ENCODE results near the gene MICALL2. TPM values are rescaled to one million over a fixed set of nuclear protein-coding genes. Genes with fewer than 3 reads are reported as not detected.
"Not testable (repeated sequence)": the region's sequence is repeated elsewhere in the genome, so short reads cannot be mapped to it uniquely, and the experiment has no call there.

The MICALL2 gene
- polyA plus RNA-seq, 2 of the 4 experiments (the other 2 are of a cell fraction) = 6.1 to 20.6 TPM

DNA sequence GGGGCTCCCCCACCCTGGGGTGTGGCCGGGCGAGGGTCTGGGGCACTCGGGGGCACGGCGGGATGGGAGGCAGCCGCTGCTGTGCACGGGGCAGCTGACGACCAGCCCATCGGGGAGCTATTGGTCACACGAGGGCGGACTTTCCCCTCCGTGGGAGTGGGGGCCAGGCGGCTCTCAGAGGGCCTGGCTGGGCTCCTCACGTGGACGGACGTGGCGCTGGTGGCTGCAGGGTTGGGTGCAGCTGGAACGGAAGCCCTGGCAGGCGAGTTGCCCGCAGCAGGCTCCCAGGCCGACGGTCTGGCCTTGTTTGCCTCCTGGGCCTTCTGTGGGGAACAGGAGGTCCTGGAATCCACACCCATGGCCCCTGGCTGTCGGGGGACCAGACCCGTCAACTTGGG is 14.3 kb downstream of the MICALL2 start (continued):
- TF ChIP-seq HES2 (IDR thresholded peaks at IDR 0.05) = no peak
- TF ChIP-seq, protein P1, sequence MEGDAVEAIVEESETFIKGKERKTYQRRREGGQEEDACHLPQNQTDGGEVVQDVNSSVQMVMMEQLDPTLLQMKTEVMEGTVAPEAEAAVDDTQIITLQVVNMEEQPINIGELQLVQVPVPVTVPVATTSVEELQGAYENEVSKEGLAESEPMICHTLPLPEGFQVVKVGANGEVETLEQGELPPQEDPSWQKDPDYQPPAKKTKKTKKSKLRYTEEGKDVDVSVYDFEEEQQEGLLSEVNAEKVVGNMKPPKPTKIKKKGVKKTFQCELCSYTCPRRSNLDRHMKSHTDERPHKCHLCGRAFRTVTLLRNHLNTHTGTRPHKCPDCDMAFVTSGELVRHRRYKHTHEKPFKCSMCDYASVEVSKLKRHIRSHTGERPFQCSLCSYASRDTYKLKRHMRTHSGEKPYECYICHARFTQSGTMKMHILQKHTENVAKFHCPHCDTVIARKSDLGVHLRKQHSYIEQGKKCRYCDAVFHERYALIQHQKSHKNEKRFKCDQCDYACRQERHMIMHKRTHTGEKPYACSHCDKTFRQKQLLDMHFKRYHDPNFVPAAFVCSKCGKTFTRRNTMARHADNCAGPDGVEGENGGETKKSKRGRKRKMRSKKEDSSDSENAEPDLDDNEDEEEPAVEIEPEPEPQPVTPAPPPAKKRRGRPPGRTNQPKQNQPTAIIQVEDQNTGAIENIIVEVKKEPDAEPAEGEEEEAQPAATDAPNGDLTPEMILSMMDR (IDR thresholded peaks at IDR 0.05) = no peak
- no peak for TF ChIP-seq HEYL (CRISPR knock-in tag; IDR thresholded peaks at IDR 0.05)

GRCh38 chr7:1444214-1444924 is 14.9 kb downstream of the MICALL2 start:
- ChIA-PET CTCF (interaction anchor here (0.6 to 4.2 kb wide), 5 partner anchors 11 to 37 kb away, joined by 3 to 35 read pairs (median 4); no protein-coding TSS in a partner anchor), POLR2A (no interaction called here)
- H3K4me2 ChIP-seq = no peak overlapping the region
- no peak overlapping the region for H3K4me3 ChIP-seq
- TF ChIP-seq EHMT2 (IDR thresholded peaks at IDR 0.05; ENCODE audit: low read depth) (no peak), GATA3 (IDR thresholded peaks at IDR 0.05; ENCODE audit: borderline replicate concordance) (no peak), NPAS2 (CRISPR knock-in tag; IDR thresholded peaks at IDR 0.05; ENCODE audit: borderline replicate concordance) (no peak), ZNF302 (CRISPR knock-in tag; IDR thresholded peaks at IDR 0.05) (no peak), HOXB5 (CRISPR knock-in tag; IDR thresholded peaks at IDR 0.05) (no peak), ZFP36 (IDR thresholded peaks at IDR 0.05; ENCODE audit: borderline replicate concordance, partially characterized antibody) (no peak), FOXS1 (CRISPR knock-in tag; IDR thresholded peaks at IDR 0.05) (no peak), PHF8 (IDR thresholded peaks at IDR 0.05; ENCODE audit: borderline replicate concordance, low read depth) (no peak), CEBPB (IDR thresholded peaks at IDR 0.05) (no peak), MYC (IDR thresholded peaks at IDR 0.05; ENCODE audit: borderline replicate concordance, low read length) (no peak), HDAC2 (IDR thresholded peaks at IDR 0.05) (no peak), HEYL (CRISPR knock-in tag; IDR thresholded peaks at IDR 0.05) (no peak), ESRRA (IDR thresholded peaks at IDR 0.05; ENCODE audit: borderline replicate concordance, low read length) (no peak), ZC3H11A (IDR thresholded peaks at IDR 0.05) (no peak), RCOR1 (IDR thresholded peaks at IDR 0.05; ENCODE audit: low read depth, low read length) (no peak), KDM5A (IDR thresholded peaks at IDR 0.05) (no peak)
- TF ChIP-seq, protein P2, sequence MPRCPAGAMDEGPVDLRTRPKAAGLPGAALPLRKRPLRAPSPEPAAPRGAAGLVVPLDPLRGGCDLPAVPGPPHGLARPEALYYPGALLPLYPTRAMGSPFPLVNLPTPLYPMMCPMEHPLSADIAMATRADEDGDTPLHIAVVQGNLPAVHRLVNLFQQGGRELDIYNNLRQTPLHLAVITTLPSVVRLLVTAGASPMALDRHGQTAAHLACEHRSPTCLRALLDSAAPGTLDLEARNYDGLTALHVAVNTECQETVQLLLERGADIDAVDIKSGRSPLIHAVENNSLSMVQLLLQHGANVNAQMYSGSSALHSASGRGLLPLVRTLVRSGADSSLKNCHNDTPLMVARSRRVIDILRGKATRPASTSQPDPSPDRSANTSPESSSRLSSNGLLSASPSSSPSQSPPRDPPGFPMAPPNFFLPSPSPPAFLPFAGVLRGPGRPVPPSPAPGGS (IDR thresholded peaks at IDR 0.05) = no peak
- TF ChIP-seq, protein P3, sequence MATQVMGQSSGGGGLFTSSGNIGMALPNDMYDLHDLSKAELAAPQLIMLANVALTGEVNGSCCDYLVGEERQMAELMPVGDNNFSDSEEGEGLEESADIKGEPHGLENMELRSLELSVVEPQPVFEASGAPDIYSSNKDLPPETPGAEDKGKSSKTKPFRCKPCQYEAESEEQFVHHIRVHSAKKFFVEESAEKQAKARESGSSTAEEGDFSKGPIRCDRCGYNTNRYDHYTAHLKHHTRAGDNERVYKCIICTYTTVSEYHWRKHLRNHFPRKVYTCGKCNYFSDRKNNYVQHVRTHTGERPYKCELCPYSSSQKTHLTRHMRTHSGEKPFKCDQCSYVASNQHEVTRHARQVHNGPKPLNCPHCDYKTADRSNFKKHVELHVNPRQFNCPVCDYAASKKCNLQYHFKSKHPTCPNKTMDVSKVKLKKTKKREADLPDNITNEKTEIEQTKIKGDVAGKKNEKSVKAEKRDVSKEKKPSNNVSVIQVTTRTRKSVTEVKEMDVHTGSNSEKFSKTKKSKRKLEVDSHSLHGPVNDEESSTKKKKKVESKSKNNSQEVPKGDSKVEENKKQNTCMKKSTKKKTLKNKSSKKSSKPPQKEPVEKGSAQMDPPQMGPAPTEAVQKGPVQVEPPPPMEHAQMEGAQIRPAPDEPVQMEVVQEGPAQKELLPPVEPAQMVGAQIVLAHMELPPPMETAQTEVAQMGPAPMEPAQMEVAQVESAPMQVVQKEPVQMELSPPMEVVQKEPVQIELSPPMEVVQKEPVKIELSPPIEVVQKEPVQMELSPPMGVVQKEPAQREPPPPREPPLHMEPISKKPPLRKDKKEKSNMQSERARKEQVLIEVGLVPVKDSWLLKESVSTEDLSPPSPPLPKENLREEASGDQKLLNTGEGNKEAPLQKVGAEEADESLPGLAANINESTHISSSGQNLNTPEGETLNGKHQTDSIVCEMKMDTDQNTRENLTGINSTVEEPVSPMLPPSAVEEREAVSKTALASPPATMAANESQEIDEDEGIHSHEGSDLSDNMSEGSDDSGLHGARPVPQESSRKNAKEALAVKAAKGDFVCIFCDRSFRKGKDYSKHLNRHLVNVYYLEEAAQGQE (IDR thresholded peaks at IDR 0.05) = no peak
- DNase-seq (ENCODE audit: low read depth in 1 of 2, low spot score in 1 of 2) (no peak), FAIRE-seq (no peak), ATAC-seq (no peak)
- no peaks in the 10 kb centered on the region for H3K9me3 ChIP-seq
- WGBS (ENCODE audit: missing lambda C conversion rate) = 94% methylated on average over 17 of the region's 45 CpGs
- H3K27ac ChIP-seq = no peak overlapping the region
- peaks cover 7% of the 10 kb centered on the region; the same call in 2 of the 3 replicates for H3K4me1 ChIP-seq

DNA sequence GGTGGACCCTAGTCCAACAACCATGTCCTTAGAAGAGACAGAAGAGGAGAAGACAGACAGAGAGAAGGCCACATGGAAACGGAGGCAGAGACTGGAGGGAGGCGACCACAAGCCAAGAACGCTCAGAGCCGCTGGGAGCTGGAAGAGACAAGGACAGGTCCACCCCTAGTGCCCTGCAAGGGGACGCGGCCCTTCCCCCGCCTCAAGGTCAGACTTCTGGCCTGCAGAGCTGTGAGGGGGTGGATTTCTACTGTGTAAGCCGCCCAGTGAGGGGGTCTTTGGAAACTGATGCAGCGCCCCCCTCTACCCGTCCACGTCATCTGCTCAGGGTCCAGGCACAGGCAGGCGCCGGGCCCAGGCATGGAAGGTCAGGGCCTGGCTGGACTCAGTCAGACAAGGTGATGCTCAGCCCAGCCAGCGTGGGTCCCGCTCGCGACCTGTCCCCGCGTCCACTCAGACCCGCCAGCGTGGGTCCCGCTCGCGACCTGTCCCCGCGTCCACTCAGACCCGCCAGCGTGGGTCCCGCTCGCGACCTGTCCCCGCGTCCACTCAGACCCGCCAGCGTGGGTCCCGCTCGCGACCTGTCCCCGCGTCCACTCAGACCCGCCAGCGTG is 15.6 kb downstream of the MICALL2 start:
- POLR2A ChIA-PET; ATAC-seq; DNase-seq (ENCODE audit: low read depth in 1 of 2, low spot score in 1 of 2); H3K4me1 ChIP-seq; H3K27ac ChIP-seq; FAIRE-seq; H3K4me3 ChIP-seq; H3K9me3 ChIP-seq; H3K4me2 ChIP-seq: not testable (repeated sequence)
- CTCF ChIA-PET = interaction anchor here (0.6 to 4.2 kb wide), 3 partner anchors 11 to 245 kb away, joined by 3 to 35 read pairs (median 3); no protein-coding TSS in a partner anchor
- 94% methylated on average over 22 of the region's 42 CpGs for WGBS (ENCODE audit: missing lambda C conversion rate)

Measured in A549 (cell line).